HT1080 (cell line): ENCODE results near the gene TEDC1. TPM values are rescaled to one million over a fixed set of nuclear protein-coding genes. Genes with fewer than 3 reads are reported as not detected.

ENCODE experiments used
- DNase-seq: peaks from one replicate; pipeline ENCODE4 v3.0.0-alpha.2; 2015; ENCODE audit warnings: low read depth
- total RNA-seq: library from RNA; depleted of rRNA; stranded (reverse); fragments of >200 nt; shearing (Covaris generic); gene quantifications from 2 replicates; pipeline ENCODE4 v1.2.3, GENCODE V29; 2014

TEDC1 gene
- total RNA-seq, 1 experiment from 2014 or later: 50.2 TPM

DNA sequence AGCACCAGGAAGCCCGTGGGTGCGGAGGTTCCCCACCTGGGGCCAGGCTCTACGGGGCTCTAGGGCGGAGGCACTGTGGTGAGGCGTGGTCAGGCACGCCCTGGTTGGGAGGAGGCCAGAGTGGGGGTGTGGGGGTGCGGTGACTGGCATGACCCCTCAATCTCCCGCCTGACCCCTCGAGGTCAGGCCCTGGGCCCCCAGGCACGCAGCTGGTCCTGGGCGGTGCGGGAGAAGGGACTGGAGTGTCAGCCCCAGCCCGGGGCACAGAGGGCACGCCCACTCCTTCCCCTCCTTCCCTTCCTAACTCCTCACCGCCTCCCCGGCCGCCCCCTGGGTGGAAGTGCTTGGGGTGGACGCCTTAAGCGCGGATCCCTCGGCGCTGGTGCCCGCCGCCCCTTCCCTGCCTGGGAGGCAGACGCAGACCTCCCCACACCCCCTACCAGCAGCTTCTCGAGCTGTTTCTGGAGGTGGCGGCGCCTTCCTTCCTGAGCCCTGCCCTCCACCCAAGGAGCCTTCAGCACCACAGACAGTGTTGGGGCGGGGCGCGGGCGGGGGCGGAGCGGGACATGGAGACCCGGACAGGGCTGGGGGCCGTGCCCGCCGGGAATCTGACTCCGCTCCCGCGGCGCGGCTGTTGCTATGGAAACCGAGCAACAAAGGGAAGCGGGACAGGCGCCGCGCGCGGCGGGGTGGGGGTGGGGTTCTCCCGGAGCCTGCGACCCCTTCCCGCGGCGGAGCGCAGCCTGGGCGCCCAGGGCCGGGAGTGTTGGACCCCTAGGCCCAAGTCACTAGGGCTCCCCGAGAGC, 17.2 kb upstream of the TEDC1 start:
- DNase-seq: peak; percentile 86

DNA sequence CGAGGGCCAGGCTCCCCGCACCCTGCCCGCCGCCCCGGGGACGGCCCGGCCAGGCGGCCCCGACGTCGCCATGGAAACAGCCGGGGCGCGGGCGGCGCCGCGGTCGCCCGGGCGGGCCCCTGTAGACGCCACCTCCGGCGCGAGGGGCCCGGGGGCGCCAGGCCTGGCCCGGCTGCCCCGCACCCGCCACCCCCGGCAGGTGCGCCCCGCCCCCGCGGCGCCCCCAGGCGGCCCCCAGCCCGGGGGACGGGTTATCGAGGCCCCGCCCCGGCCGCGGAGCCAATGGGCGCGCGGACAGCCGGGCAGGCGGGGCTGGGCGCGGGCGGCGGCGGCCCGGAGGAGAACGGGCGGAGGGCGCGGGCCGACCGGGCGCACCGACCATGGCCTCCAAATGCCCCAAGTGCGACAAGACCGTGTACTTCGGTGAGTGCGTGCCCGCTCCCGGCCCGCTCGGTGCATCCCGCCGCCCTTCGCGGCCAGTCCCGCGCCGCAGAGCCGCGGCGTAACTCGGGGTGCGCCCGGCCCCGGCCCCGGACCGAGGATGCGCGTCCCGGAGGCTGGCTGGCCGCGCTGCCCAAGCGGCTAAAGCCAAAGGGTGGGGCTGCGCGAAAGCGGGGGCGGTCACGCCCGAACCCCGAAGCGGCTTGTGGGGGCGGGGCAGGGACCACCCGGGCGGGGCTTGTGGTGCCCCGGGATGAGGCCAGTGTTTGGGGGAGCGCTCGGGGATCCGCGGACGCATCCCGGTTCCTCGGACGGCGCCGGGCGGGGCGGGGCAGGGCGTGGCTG, 16.4 kb upstream of the TEDC1 start, which contains the start of gene CRIP2:
Gene CRIP2 (plus strand): TSS at position 339 of the 786 bp plus-strand sequence. CDS start 42 bp downstream, at position 381.
- DNase-seq: no peak

DNA sequence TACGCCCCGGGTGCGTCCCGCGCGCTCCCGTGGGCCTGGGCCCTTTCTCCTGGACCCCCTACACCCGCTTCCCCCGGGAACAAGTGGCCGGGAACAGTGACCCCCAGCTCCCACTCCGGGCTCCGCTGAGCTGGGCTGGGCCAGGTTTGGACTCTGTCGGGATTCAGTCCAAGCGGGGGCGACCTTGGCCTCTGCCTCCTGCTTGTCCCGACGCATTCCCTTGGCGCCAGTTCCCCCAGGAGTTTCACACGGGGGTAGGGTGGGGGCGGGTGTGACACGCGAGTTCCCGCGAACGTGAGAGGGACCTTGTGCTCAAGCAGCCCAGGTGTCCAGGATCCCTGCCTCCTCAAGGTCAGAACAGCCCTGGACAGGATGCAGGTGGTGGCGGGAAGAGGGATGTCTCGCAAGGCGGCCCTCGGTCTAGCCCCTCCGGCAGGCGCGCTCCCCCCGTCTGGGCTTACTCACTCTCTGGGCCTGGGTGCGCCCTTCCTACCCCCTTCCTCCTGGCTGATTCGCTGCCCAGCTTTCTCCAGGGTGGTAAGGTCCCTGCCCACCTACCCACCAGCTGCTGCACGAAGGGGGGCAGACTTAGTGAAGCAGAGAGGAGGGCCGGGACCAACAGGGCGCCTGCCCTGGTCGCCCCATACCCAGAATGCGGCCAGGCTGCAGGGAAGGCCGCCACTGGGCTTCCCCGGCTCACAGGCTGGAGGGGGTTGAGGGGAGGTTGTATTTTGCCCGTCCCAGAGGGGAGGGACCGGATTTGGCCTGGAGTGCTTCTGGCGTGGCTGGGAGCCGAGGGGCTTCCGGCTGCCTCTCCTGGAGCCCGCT, 15.6 kb upstream of the TEDC1 start:
- peak; percentile 76 for DNase-seq

DNA sequence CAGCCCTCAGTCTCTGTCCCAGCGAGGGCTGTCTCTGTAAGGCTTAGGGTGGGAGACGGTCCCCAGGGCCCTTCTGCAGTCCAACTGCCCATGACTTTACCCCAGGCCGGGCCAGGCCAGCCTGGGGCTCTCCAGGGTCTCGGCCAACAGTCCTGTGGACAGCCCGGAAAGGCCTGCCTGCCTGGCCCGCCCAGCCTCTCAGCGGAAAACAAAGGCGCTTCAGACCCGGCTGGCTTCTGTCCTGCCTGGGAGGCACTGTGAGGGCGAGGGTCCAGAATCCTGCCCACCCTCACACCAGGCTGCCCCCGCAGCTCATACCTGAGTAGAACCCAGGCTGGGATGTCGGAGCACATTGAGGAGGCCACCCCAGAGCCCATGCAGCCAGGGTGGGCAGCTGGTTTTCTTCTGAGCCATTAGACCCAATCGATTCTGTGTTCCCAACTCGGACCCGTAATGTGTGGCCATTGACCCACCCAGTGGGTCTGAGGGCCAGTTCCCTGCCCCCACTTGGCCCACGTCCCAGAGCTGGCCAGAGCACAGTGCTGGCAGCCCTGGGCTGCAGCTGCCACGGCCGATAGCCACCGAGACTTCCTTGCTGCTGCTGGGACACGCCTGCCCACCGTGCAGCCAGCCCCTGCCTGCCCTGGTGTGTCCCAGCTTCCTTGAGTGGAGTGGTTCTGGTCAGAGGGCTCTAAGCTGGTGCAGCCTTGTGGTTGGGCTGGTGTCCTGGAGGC, 14.8 kb upstream of the TEDC1 start:
- no peak for DNase-seq

DNA sequence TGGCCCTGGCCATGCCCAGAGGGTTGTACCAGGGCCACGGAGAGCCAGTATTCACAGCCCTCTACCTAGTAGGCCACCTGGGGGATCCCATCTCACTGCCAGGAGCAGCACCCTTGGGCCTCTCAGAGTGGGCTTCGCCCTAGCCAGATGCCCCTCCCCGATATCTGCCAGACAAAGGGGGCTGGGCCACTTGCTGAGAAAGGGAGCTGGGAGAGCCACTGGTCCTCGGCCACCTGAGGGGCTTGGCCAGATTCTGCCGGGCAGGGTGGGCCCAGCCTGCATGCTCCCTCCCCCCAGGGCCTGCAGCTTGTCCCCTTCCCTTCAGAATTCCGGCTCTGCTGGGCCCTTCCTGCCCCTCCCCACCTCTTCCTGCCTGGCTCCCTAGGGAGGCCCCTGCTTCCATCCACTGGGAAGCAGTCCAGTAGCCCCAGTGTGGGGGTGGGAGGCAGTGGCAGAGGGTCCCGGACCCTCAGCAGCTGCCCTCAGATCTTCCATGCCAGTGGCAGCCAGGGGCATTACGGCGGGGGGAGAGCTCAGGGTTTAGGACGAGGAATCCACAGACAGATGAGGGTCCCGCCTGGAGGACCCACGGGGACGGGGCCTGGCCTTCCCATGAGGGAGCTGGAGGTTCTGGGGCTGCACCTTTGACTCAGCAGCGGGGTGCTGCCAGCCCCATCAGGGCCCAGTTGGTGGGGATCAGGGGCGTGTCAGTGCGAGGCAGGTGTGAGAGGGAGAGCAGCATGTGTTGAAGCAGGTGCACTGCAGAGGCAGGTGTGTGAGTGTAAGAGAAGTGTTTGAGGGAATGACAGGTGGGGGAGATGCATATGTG, 14.0 kb upstream of the TEDC1 start:
- no peak for DNase-seq

DNA sequence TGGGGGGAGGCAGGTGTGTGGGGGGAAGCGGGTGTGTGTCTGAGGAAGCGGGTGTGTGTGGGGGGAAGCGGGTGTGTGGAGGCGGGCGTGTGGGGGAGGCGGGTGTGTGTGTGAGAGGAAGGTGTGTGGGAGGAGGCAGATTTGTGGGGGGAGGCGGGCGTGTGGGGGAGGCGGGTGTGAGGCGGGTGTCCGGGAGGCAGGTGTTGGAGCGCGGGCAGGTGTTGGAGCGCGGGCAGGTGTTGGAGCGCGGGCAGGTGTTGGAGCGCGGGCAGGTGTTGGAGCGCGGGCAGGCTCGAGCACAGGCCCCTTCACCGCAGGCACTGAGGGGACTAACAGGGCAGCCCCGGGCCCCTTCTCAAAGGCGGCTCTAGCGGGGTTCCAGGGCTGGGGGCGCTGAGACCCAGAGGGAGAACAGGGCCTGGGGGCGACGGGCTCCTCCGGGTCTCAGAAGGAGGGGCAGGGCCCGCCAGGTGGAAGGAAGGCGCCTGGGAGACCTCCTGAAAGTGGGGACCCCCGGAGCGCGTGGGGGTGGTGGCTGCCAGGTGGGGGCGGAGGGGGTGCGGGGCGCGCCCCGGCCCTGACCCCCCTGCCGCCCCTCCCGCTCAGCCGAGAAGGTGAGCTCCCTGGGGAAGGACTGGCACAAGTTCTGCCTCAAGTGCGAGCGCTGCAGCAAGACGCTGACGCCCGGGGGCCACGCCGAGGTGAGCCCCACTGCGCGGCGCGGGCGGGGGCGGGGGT, 13.2 kb upstream of the TEDC1 start:
- DNase-seq: no peak

DNA sequence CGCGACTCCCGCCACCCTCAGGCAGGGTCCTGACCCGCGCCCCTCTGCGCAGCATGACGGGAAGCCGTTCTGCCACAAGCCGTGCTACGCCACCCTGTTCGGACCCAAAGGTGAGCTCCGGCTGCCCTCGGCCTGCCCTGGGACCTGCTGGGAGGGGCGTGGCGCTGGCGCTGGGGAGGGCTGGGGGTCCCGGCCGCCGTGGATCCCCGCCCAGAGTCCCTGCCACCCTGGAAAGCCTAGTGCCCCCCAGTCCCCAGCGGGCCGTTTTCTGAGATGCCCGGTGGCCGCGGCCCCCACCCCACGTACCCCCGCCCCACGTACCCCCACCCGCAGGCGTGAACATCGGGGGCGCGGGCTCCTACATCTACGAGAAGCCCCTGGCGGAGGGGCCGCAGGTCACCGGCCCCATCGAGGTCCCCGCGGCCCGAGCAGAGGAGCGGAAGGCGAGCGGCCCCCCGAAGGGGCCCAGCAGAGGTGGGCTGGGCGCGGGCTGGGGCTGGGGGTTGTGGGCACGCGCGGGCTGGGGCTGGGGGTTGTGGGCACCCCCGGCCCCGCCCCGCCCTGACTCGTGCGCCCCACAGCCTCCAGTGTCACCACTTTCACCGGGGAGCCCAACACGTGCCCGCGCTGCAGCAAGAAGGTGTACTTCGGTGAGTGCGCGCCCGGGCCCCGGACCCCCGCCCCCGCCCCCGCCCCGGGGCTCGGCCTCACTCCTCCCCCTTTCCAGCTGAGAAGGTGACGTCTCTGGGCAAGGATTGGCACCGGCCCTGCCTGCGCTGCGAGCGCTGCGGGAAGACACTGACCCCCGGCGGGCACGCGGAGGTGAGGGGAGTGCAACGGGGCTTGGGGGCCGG, 12.4 kb upstream of the TEDC1 start:
- no peak for DNase-seq

DNA sequence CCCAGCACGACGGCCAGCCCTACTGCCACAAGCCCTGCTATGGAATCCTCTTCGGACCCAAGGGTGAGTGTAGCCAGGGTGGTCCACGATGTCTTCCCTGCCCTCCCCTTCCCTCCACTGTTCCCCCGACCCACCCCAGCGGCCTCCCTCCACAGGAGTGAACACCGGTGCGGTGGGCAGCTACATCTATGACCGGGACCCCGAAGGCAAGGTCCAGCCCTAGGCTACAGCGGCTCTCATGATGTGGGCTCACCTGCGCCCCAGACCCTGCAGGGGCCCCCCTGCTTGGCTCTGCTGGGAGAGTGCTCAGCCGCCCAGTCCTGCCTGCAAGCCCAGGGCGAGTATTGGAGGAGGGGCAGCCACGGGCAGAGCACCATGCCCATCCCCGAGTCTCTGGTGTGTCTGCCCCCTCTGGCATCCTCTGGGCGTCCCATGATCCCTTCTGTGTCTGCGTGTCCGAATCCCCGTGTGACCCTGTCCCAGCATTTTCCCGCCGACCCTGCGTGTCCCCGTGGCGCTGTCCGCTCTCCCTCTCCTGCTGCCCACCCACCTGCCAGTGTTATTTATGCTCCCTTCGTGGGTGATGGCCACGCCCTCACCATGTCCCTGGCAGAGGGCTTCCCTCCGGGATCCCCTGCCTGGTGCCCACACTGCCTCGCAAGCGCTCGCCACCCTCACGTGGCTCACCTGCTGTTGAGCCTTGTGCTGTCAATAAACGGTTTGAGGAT, 11.5 kb upstream of the TEDC1 start:
- no peak for DNase-seq

DNA sequence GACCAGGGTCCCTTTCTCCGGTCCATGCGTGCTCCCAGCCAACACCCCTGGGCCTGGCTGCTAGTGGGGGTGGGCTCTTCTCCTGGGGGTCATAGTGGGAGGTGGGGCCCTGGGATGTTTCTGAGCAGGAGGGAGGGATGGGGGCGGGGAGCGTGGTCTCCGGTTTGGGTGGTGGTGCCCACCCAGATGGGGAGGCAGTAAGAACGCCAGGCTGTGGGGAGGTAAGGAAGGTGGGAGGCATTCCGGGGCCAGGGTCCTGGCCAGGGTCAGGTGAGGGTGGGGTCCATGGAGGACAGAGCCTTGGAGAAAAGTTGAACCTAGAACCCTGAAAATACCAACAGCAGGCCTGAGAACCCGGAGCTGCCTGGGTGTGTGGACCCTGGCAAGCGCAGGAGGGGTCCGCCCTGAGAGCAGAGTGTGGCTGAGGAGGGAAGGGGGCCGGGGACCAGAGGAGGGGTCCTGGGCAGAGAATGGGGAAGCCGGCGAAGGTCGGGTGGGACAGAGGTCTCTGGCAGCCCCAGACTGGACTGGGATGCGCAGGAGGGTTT, 10.8 kb upstream of the TEDC1 start:
- no peak for DNase-seq

DNA sequence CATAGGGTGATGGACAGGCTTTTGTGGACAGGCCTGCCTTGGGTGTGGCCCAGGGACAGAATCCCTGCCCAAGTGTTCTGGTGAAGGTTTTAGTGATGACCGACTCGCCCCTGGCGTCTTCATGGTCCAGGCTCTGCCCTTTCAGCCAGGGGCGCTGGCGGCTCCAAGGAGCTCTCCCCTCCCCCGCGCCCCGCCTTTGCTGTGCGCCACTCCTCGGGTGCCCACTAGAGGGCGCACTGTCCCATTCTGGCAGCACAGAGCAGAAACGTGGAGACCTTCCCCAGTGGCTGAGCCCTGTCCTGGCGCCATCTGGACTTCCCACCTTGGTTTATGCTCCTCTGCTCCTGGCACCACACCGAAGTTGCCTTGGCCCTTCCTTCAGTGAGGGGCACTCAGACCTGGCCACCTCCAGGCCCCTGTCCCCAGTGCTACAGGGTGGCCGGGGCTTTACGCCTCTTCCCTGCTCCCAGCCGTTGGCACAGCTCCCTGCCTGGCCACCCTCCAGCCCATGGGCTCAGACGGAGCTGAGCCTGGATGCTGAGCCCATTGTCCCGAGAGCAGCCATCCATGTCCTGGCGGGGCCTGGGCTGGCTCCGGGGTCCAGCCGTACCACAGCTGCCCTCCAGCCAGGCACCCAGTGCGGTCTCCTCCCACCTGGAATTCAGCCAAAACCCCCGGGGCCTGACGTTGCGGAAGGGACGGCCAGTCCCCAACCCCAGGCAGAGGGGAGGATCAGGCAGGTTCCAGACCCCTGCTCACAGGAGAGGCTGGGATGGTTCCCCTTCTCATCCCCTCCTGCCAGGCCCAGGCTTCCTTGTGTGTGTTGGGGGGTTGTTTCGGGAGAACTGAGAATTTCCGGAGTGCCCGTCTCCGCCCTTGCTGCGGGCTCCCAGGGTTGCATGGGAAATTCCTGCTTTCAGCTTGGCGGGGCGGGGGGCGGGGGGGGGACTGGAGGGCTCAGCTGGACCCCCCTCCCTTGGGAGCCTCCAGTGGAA, 9.9 kb upstream of the TEDC1 start:
- DNase-seq: peak; percentile 88

DNA sequence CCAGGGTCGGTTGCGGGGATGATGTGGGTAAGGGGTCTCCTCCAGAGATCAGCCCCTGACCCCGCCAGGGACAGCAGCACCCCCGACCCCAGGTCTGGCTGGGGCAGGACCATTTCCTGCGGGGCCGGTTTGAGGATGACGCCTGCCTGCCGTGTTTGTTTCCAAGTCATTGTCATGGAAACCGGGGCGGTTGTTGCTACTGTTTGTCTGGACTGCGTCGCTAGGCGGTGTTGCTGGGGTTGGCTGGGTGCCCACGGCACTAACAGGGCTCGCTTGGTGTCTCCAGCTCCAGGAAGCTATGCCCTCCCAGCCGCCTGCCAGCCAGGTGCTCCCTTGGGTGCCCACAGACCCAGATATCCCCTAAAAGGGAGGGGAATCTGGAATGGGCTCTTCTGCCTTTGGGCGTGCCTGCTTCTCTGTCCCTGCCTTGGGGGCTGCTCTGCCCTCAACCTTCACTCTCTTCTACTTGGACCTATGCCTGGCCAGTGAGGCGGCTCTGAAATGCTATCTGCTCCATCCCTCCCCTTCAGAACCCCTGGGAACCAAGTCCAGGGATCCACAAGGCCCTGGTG, 9.1 kb upstream of the TEDC1 start:
- DNase-seq: peak; percentile 96

DNA sequence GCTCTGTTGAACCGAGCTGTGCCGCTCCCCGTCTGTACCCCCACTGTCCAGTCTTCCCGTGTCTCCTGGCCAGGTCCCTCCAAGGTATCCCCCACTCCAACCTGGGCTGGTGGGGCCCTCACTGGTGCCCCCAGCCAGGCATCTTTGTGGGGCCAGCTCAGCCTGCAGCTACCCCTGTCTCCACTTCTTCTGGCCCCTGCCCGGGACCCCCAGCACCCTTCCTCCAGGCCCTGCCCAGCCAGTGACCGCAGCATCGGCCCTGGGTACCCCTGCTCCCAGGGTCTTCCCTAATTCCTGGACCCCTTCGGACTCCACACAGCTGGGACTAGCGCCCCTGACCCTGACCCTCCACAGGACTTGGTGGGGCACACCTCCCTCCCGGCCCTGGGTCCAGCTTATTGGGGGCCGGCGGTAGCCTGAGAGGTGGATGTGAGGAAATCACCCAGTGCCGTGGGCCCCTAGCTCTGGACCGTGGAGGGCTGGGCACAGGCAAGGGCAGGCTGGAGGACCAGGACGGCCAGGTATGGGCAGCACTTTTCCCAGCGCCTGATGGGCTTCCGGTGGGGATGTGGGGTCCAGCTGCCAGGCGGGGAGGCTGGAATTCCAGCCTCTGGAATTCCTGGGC, 8.4 kb upstream of the TEDC1 start:
- no peak for DNase-seq

DNA sequence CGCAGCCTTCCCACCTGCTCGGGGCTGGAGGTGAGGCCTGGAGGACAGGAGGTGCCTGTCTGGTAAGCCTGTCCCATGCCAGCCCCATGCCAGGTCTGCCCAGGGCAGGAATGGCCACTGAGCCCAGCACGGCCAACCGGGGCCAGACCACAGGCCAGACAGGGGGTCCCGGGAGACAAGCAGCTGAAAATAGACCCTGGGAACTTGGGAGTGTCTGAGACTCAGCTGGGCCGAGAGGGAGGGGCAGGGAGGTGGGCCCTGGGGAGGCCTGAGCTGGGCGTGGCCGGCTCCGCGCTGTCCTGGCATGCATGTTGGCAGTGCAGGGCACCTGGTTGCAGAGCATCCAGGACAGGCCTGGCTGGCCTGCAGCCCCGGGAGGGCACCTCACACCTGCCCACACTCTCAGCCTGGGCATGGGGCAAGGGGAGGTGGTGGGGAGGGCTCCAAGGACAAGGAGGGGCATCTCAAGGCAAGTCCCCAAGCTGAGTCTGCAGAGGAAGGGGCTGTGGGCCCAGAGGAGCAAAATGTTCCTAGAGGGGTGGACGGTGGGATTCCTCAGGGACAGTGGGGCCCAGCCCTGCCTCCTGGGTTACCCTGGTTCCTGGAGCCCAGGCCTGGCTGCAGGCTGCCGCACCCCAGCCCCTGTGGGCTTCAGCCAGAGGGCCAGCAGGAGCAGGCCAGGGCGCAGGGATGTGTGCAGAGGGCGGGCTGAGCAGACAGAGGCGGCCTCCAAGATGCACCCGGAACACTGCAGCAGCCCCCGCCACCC, 7.6 kb upstream of the TEDC1 start:
- DNase-seq: no peak
